Measurements from ENCODE around the gene BFSP1.

The BFSP1 gene

GRCh38 chr20:17507531-17507930 lies 23.6 kb downstream of the BFSP1 start:
- H3K4me3 ChIP-seq (ENCODE audit: control insufficient read depth, low read depth, low read length) = no peak overlapping the region
- no peak for DNase-seq (ENCODE audit: low read depth)
- no peak for TF ChIP-seq CTCF (IDR thresholded peaks at IDR 0.05; ENCODE audit: control insufficient read depth, insufficient read depth, low read depth, low read length, missing control alignments)

GRCh38 chr20:17507032-17507431 lies 24.1 kb downstream of the BFSP1 start:
- no peak for DNase-seq (ENCODE audit: low read depth)
- TF ChIP-seq CTCF (IDR thresholded peaks at IDR 0.05; ENCODE audit: control insufficient read depth, insufficient read depth, low read depth, low read length, missing control alignments) = no peak
- H3K4me3 ChIP-seq (ENCODE audit: control insufficient read depth, low read depth, low read length) = no peak overlapping the region

GRCh38 chr20:17505636-17506517 lies 25.3 kb downstream of the BFSP1 start:
- no peak for TF ChIP-seq CTCF (IDR thresholded peaks at IDR 0.05; ENCODE audit: control insufficient read depth, insufficient read depth, low read depth, low read length, missing control alignments)
- no peak for DNase-seq (ENCODE audit: low read depth)
- H3K4me3 ChIP-seq (ENCODE audit: control insufficient read depth, low read depth, low read length) = peak overlapping the region; percentile 53

GRCh38 chr20:17504898-17505635 lies 26.1 kb downstream of the BFSP1 start:
- peak; percentile 48 for TF ChIP-seq CTCF (IDR thresholded peaks at IDR 0.05; ENCODE audit: control insufficient read depth, insufficient read depth, low read depth, low read length, missing control alignments)
- DNase-seq (ENCODE audit: low read depth) = no peak
- peak overlapping the region; percentile 53 for H3K4me3 ChIP-seq (ENCODE audit: control insufficient read depth, low read depth, low read length)

GRCh38 chr20:17504066-17504897 lies 26.9 kb downstream of the BFSP1 start:
- DNase-seq (ENCODE audit: low read depth) = no peak
- no peak for TF ChIP-seq CTCF (IDR thresholded peaks at IDR 0.05; ENCODE audit: control insufficient read depth, insufficient read depth, low read depth, low read length, missing control alignments)
- H3K4me3 ChIP-seq (ENCODE audit: control insufficient read depth, low read depth, low read length) = peak overlapping the region; percentile 21; the same call in 1 of the 2 replicates

Measured in AG09309 (cell line).